HG02798 (cell line): Measurements from ENCODE around the gene RASSF7.

Source experiments
- ATAC-seq: cut with Tn5 transposase; IDR thresholded peaks from one replicate; pipeline ENCODE4 v1.9.1; 2021; ENCODE audit warnings: mild to moderate bottlenecking; ENCODE audit not compliant: unreplicated experiment, poor library complexity

Gene RASSF7

GRCh38 chr11:605286-606129 lies 44.7 kb downstream of the RASSF7 start:
- ATAC-seq, result no peak

- no peak for ATAC-seq
These were observed 45.5 kb downstream of the RASSF7 start for GRCh38 chr11:606245-606644.

DNA sequence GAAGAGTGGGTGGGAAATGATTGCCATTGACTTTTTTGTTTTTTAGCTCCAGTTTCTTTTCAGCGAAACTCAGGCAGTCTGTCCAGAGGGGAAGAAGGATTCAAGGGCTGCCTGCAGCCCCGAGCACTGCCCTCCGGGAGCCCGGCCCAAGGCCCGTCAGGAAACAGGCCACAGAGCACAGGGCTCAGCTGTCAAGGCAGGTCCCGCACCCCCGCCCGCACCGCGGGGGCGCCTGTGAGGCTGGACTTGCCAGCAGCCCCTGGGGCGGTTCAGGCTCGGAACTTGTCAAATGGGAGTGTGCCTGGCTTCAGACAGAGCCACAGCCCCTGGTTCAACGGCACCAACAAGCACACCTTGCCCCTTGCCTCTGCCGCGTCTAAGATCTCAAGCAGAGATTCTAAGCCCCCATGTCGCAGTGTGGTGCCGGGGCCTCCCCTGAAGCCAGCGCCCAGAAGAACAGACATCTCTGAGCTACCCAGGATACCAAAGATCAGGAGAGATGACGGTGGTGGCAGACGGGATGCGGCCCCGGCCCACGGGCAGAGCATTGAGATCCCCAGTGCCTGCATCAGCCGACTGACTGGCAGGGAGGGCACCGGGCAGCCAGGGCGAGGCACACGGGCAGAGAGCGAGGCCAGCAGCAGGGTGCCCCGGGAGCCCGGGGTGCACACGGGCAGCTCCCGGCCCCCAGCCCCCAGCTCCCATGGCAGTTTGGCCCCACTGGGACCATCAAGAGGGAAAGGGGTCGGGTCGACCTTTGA lies 46.4 kb downstream of the RASSF7 start:
- ATAC-seq, result no peak

- ATAC-seq, result no peak
These were observed 47.3 kb downstream of the RASSF7 start for GRCh38 chr11:607971-608659.

DNA sequence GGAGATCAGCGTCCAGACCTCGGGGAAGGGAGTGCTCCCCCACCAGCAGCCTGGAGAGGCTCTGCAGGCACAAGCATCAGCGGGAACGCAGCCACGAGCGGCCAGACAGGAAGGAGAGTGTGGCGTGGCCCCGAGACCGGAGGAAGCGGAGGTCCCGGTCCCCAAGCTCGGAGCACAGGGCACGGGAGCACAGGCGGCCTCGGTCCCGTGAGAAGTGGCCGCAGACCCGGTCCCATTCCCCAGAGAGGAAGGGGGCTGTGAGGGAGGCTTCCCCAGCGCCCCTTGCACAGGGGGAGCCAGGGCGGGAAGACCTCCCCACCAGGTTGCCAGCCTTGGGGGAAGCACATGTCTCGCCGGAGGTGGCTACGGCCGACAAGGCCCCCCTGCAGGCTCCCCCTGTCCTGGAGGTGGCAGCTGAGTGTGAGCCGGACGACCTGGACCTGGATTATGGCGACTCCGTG lies 48.1 kb downstream of the RASSF7 start:
- no peak for ATAC-seq

DNA sequence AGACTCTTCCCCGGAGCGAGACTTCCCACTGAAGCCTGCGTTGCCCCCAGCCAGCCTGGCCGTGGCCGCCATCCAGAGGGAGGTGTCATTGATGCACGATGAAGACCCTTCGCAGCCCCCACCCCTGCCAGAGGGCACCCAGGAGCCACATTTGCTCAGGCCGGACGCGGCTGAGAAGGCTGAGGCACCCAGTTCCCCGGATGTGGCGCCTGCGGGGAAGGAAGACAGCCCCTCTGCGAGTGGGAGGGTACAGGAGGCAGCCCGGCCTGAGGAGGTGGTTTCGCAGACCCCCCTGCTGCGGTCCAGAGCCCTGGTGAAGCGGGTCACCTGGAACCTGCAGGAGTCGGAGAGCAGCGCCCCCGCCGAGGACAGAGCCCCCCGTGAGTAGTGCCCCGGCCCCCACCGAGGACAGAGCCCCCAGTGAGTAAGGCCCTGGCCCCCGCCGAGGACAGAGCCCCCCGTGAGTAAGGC lies 48.6 kb downstream of the RASSF7 start:
- ATAC-seq, result no peak

DNA sequence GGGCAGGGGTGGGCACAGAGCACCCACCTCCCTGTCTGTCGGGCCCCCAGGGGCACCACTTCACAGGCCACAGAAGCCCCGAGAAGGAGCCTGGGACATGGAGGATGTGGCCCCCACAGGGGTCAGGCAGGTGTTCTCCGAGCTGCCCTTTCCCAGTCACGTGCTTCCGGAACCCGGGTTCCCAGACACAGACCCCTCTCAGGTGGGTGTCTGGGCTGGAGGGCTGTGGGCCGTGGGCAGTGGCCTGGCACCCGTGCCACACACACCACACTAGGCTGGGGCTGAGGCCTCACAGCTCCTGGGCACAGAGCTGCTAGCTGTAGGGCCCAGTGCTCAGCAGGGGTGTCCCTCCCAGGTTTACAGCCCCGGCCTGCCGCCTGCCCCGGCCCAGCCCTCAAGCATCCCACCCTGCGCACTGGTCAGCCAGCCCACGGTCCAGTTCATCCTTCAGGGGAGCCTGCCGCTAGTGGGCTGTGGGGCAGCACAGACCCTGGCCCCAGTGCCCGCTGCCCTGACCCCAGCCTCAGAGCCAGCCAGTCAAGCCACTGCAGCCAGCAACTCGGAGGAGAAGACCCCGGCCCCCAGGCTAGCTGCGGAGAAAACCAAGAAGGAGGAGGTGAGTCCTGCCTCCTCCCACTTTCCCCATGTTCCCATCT lies 49.5 kb downstream of the RASSF7 start:
- no peak for ATAC-seq

- no peak for ATAC-seq
These were observed 50.5 kb downstream of the RASSF7 start for GRCh38 chr11:611001-611996.

- no peak for ATAC-seq
These were observed 51.6 kb downstream of the RASSF7 start for GRCh38 chr11:612201-612960.

- no peak for ATAC-seq
These were observed 52.2 kb downstream of the RASSF7 start for GRCh38 chr11:612961-613300.

DNA sequence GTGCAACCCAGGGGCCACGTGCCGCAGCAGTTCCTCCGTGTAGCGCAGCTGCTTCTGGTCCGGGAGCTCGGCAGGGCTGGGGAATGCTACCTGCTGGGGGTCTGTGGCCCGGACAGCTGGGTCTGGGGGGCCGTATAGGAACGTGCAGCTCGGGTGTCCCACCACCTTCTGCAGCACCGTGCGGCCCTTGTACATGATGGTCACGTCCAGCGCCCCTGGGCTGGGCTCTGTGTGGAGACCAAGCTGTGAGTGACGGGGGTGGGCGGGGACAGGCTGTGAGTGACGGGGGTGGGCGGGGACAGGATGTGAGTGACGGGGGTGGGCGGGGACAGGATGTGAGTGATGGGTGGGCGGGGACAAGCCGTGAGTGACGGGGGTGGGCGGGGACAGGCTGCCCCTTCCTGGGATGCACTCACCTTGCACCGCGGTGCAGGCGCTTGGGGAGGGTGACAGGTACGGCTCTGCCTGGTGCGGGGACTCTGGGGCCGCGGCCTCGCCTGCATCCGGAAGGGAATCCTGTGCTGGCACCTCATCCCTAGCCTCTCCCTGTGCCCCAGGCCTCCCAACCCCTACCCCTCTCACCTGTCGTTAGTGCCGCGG lies 52.7 kb downstream of the RASSF7 start:
- no peak for ATAC-seq
